H1 (cell line): ENCODE measurements around the gene CUX1. TPM values are rescaled to one million over a fixed set of nuclear protein-coding genes. Genes with fewer than 3 reads are reported as not detected.
"Not testable (repeated sequence)": the region's sequence is repeated elsewhere in the genome, so short reads cannot be mapped to it uniquely, and the experiment has no call there.

Experiments used
- CTCF ChIA-PET: fragments of 300-600 bp; sonication (Branson Sonifier 250); formaldehyde crosslinking; loops from one replicate; lab custom pipeline; 2021; ENCODE audit not compliant: partially characterized antibody; lab: Charles Lee
- POLR2A ChIA-PET: fragments of 300-600 bp; sonication (Branson Sonifier 250); formaldehyde crosslinking; loops from one replicate; lab custom pipeline; 2021; ENCODE audit warnings: inconsistent platforms; ENCODE audit not compliant: partially characterized antibody; lab: Charles Lee
- DNase-seq, 2 experiments: peaks; one replicate each; pipeline versions ENCODE4 v3.0.0 to v3.0.0-alpha.2; 2010 to 2022; ENCODE audit warnings: low spot score in 2 of 2, low read depth in 1 of 2, mixed read lengths in 1 of 2
- FAIRE-seq: peaks from 2 replicates; lab custom pipeline; 2011; peaks lifted over from hg19 to GRCh38; lab: Jason Lieb, UNC
- H2AFZ ChIP-seq: 2 replicates; pipeline ENCODE4 v1.8.1; 2012; ENCODE audit warnings: low read length, inconsistent platforms
- H2AK5ac ChIP-seq: 2 replicates; pipeline ENCODE4 v1.6.1; 2013; ENCODE audit warnings: low read depth, low read length
- H2BK120ac ChIP-seq: replicated peaks from 2 replicates; pipeline ENCODE3; 2013; ENCODE audit warnings: low read depth, low read length, inconsistent platforms
- H2BK12ac ChIP-seq: 2 replicates; pipeline ENCODE4 v1.6.1; 2013; ENCODE audit warnings: low read depth, low read length
- H2BK15ac ChIP-seq: 2 replicates; pipeline ENCODE4 v1.6.1; 2013; ENCODE audit warnings: low read length
- H2BK20ac ChIP-seq: 2 replicates; pipeline ENCODE4 v1.6.1; 2013; ENCODE audit warnings: low read length
- H2BK5ac ChIP-seq: 2 replicates; pipeline ENCODE4 v1.6.1; 2013; ENCODE audit warnings: low read depth, low read length
- H3K14ac ChIP-seq: 2 replicates; pipeline ENCODE4 v1.6.1; 2013; ENCODE audit warnings: inconsistent platforms; ENCODE audit not compliant: insufficient read length
- H3K18ac ChIP-seq: 2 replicates; pipeline ENCODE4 v1.6.1; 2013; ENCODE audit warnings: low read length; ENCODE audit errors: extremely low read depth
- H3K23ac ChIP-seq: 2 replicates; pipeline ENCODE4 v1.6.1; 2013; ENCODE audit warnings: inconsistent platforms; ENCODE audit not compliant: insufficient read length
- H3K23me2 ChIP-seq: 2 replicates; pipeline ENCODE4 v1.6.1; 2013; ENCODE audit warnings: low read depth, low read length
- H3K27ac ChIP-seq: 2 replicates; pipeline ENCODE4 v1.6.1; 2011; ENCODE audit warnings: low read depth, low read length, inconsistent platforms
- H3K27me3 ChIP-seq, 4 experiments: replicated peaks in 1 of 4; 1 replicate in 1 of 4; 2 replicates in 3 of 4; pipeline versions ENCODE4 v1.6.1 to v1.8.1; 2011 to 2013; ENCODE audit warnings: low read length in 3 of 4, mild to moderate bottlenecking in 3 of 4, inconsistent platforms in 2 of 4, mixed read lengths in 2 of 4, moderate library complexity in 1 of 4; ENCODE audit not compliant: control insufficient read depth in 3 of 4, insufficient read depth in 3 of 4; ENCODE audit errors: extremely low read depth in 1 of 4
- H3K36me3 ChIP-seq, 4 experiments: 2 replicates each; pipeline versions ENCODE4 v1.6.1 to v1.8.1; 2011 to 2013; ENCODE audit warnings: mild to moderate bottlenecking in 4 of 4, low read length in 3 of 4, moderate library complexity in 2 of 4, control low read depth in 1 of 4, inconsistent platforms in 1 of 4; ENCODE audit not compliant: insufficient read depth in 4 of 4, control insufficient read depth in 2 of 4
- H3K4ac ChIP-seq: replicated peaks from 2 replicates; pipeline ENCODE3; 2013; ENCODE audit warnings: low read length, low read depth, mixed read lengths, inconsistent platforms; ENCODE audit not compliant: insufficient read length
- H3K4me1 ChIP-seq, 4 experiments: replicated peaks in 1 of 4; 1 replicate in 1 of 4; 2 replicates in 3 of 4; pipeline versions ENCODE4 v1.6.1 to v1.8.1; 2011 to 2013; ENCODE audit warnings: low read length in 3 of 4, inconsistent platforms in 2 of 4, mixed read lengths in 1 of 4; ENCODE audit not compliant: insufficient read depth in 4 of 4, control insufficient read depth in 3 of 4
- H3K4me2 ChIP-seq, 2 experiments: 2 replicates each; pipeline versions ENCODE4 v1.6.1 to v1.8.1; 2011 to 2013; ENCODE audit warnings: low read depth in 2 of 2, low read length in 2 of 2, control low read depth in 1 of 2, inconsistent platforms in 1 of 2, mild to moderate bottlenecking in 1 of 2; ENCODE audit not compliant: insufficient read depth in 1 of 2
- H3K4me3 ChIP-seq, 4 experiments: fragments of 200-600, 300-600 bp in 1 of 4; sonication (generic), shearing (Covaris generic), sonication (Bioruptor Twin) in 1 of 4; 2 replicates each; pipeline versions ENCODE4 v1.5.1 to v1.8.1; 2011 to 2016; ENCODE audit warnings: low read length in 4 of 4, low read depth in 3 of 4, control low read depth in 2 of 4, inconsistent platforms in 2 of 4, mild to moderate bottlenecking in 2 of 4, mixed read lengths in 1 of 4, moderate library complexity in 1 of 4; ENCODE audit not compliant: insufficient read depth in 2 of 4; ENCODE audit errors: extremely low read depth in 1 of 4
- H3K56ac ChIP-seq: replicated peaks from 2 replicates; pipeline ENCODE3; 2013; ENCODE audit warnings: low read depth, mild to moderate bottlenecking, mixed read lengths, low read length, inconsistent platforms; ENCODE audit not compliant: insufficient read length
- H3K79me1 ChIP-seq: 2 replicates; pipeline ENCODE4 v1.6.1; 2013; ENCODE audit warnings: low read depth, low read length, control low read depth
- H3K79me2 ChIP-seq, 2 experiments: 2 replicates each; pipeline versions ENCODE4 v1.6.1 to v1.8.1; 2012 to 2013; ENCODE audit warnings: low read length in 2 of 2, mild to moderate bottlenecking in 2 of 2, inconsistent platforms in 1 of 2; ENCODE audit not compliant: insufficient read depth in 2 of 2, control insufficient read depth in 1 of 2
- H3K9ac ChIP-seq, 4 experiments: replicated peaks in 1 of 4; 1 replicate in 1 of 4; 2 replicates in 3 of 4; pipeline versions ENCODE4 v1.6.1 to v1.8.1; 2011 to 2013; ENCODE audit warnings: low read depth in 3 of 4, low read length in 3 of 4, control low read depth in 2 of 4, mild to moderate bottlenecking in 2 of 4, moderate library complexity in 2 of 4, inconsistent platforms in 1 of 4; ENCODE audit errors: extremely low read depth in 1 of 4
- H3K9me3 ChIP-seq, 2 experiments: 2 replicates each; pipeline versions ENCODE4 v1.6.1 to v1.8.1; 2012 to 2013; ENCODE audit warnings: mild to moderate bottlenecking in 2 of 2, moderate library complexity in 2 of 2, control low read depth in 1 of 2, inconsistent platforms in 1 of 2, low read depth in 1 of 2, low read length in 1 of 2, mixed read lengths in 1 of 2; ENCODE audit not compliant: insufficient read depth in 2 of 2
- H4K20me1 ChIP-seq, 2 experiments: replicated peaks in 1 of 2; 2 replicates each; pipeline versions ENCODE3 to v1.8.1; 2011 to 2013; ENCODE audit warnings: inconsistent platforms in 2 of 2, low read length in 2 of 2, mild to moderate bottlenecking in 1 of 2; ENCODE audit not compliant: insufficient read depth in 2 of 2, control insufficient read depth in 1 of 2
- H4K5ac ChIP-seq: 2 replicates; pipeline ENCODE4 v1.6.1; 2013; ENCODE audit warnings: low read length, low read depth, mixed read lengths, inconsistent platforms; ENCODE audit not compliant: insufficient read length
- H4K8ac ChIP-seq: 2 replicates; pipeline ENCODE4 v1.8.0; 2013; ENCODE audit warnings: mild to moderate bottlenecking, moderate library complexity, low read length, inconsistent platforms; ENCODE audit not compliant: insufficient read depth; ENCODE audit errors: extremely low read depth
- H4K91ac ChIP-seq: replicated peaks from 2 replicates; pipeline ENCODE3; 2013; ENCODE audit warnings: low read length, mixed read lengths, inconsistent platforms; ENCODE audit not compliant: insufficient read length
- WGBS, 2 experiments: shearing (Covaris generic) in 1 of 2; methylation state at CpG; one replicate each; pipeline versions ENCODE4 v1.1.6 to v1.1.7; 2013 to 2015; ENCODE audit warnings: low lambda C conversion rate in 2 of 2, mixed read lengths in 2 of 2, inconsistent platforms in 1 of 2, low coverage in 1 of 2, missing lambda C conversion rate in 1 of 2; ENCODE audit not compliant: insufficient replicate concordance in 2 of 2, insufficient coverage in 1 of 2, insufficient read length in 1 of 2; ENCODE audit errors: extremely low coverage in 1 of 2, missing lambda C conversion rate in 1 of 2; 5-methylcytosine and 5-hydroxymethylcytosine counted together
- polyA plus RNA-seq, 7 experiments: library from polyadenylated mRNA; depleted of rRNA in 3 of 7; stranded (reverse) in 5 of 7; unstranded in 2 of 7; fragments of >200 nt in 5 of 7; fragments of 200-250 nt in 2 of 7; gene quantifications; 1 replicate in 5 of 7; 2 replicates in 1 of 7; 4 replicates in 1 of 7; pipeline versions ENCODE4 v1.2.1 to v1.2.3, GENCODE V29; 2011 to 2013; ENCODE audit warnings: missing spikeins in 2 of 7, mixed read lengths in 2 of 7
- total RNA-seq: library from RNA; stranded (reverse); fragmentation: NEBNext Ultra II Directional; extraction: Animal tissue kit (Norgen Biotek cat#: 25700); gene quantifications from 2 replicates; pipeline ENCODE4 v1.2.1, GENCODE V29; 2021

The CUX1 gene
- total and polyA plus RNA-seq, 2 of the 8 experiments (the other 6 are each of a cell fraction or from before 2014, with no cell fraction given), result 21.6 to 65.9 TPM

- H3K36me3 ChIP-seq, result peaks cover 0 to 14% (median 0%) of the 10 kb centered on the region in 4 experiments; a peak in 4 of 8 replicates
- not testable (repeated sequence) for H3K56ac ChIP-seq
Observed at GRCh38 chr7:102183848-102184247, 366.4 kb downstream of the CUX1 start.

More at GRCh38 chr7:102183848-102184247, 366.4 kb downstream of the CUX1 start:
- H4K20me1 ChIP-seq, H3K9me3 ChIP-seq, H3K4ac ChIP-seq, H3K4me1 ChIP-seq, H3K23me2 ChIP-seq, H2AFZ ChIP-seq, H3K27me3 ChIP-seq, H2BK12ac ChIP-seq, H3K23ac ChIP-seq, FAIRE-seq, H2AK5ac ChIP-seq, H4K8ac ChIP-seq, H3K4me3 ChIP-seq, H3K9ac ChIP-seq, H2BK15ac ChIP-seq, H3K27ac ChIP-seq, H3K79me2 ChIP-seq, H2BK120ac ChIP-seq, H3K18ac ChIP-seq, H3K4me2 ChIP-seq, H2BK20ac ChIP-seq, H2BK5ac ChIP-seq, H3K14ac ChIP-seq, DNase-seq, H4K5ac ChIP-seq, H4K91ac ChIP-seq, POLR2A ChIA-PET, H3K79me1 ChIP-seq: not testable (repeated sequence)
- CTCF ChIA-PET, result interaction anchor here (1.0 to 2.0 kb wide), 3 partner anchors 10 to 30 kb away, joined by 3 to 6 read pairs (median 3); no protein-coding TSS in a partner anchor
- 92% methylated on average over 7 of the region's 7 CpGs; no CpG with 5 or more reads in 1 of the 2 experiments for WGBS, 2 experiments
